HG02678 (cell line): ENCODE measurements around the gene ST7L.
"Not testable (repeated sequence)": the region's sequence is repeated elsewhere in the genome, so short reads cannot be mapped to it uniquely, and the experiment has no call there.

Experiments
- ATAC-seq: cut with Tn5 transposase; IDR thresholded peaks from one replicate; pipeline ENCODE4 v1.9.1; 2021; ENCODE audit warnings: mild to moderate bottlenecking, moderate library complexity; ENCODE audit not compliant: unreplicated experiment

Gene ST7L, protein sequence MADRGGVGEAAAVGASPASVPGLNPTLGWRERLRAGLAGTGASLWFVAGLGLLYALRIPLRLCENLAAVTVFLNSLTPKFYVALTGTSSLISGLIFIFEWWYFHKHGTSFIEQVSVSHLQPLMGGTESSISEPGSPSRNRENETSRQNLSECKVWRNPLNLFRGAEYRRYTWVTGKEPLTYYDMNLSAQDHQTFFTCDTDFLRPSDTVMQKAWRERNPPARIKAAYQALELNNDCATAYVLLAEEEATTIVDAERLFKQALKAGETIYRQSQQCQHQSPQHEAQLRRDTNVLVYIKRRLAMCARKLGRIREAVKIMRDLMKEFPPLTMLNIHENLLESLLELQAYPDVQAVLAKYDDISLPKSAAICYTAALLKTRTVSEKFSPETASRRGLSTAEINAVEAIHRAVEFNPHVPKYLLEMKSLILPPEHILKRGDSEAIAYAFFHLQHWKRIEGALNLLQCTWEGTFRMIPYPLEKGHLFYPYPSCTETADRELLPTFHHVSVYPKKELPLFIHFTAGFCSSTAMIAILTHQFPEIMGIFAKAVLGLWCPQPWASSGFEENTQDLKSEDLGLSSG

DNA sequence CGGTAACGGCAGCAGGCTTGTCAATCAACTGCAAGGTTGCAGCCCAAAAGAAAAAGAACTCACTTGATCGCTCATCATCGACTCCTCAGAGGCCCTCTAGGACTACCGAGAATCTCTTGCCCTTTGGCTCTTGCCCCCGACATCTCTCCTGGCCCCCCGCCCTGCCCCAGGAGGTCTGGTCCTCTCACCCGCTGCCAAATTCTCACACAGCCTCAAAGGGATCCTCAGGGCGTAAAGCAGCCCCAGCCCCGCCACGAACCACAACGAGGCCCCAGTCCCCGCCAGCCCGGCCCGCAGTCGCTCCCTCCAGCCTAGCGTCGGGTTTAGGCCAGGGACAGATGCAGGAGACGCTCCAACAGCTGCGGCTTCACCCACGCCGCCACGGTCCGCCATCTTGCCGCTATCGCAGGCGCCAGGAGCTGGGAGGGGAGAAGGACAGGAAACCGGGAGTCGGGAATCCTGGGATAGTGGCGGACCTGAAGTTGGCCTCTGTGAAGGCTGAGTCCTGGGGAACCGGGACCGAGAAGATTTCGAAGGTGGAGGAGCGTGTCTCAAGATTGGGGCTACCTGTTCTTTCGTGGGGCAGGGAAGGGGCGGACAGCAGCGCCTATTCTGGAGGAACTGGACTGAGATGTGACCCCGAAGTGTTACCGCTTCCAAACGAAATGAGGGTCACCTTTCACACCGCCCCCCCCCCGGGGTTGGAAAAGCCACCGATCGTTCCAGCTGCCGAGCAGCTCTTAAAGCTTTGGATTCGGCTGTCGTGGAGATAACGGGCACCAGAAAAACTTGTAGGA lies at the start of gene ST7L:
ST7L (minus strand) TSS at position 421 of the 797 bp plus-strand sequence; CDS start at position 393, 28 bp downstream.
- no peak for ATAC-seq

DNA sequence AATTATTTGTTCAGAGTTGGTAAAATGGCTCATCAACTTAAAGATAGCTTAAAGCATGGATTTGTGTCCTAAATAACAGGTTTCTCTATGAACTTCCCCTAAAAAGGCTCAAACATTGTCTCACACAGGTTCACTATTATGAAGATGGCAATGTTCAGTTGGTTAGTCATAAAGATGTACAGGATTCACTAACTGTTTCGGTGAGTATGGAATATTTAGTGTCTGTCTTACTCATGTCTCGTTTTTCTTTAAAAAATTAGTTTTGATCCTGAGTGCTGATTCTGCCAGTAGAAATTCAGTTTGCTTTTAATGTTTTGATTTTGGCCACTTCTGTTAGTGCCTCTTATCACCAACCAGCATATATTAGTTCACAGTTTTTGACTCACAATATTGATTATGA lies 48.0 kb upstream of the ST7L start:
- ATAC-seq: no peak

- no peak for ATAC-seq
These were observed 46.9 kb upstream of the ST7L start for GRCh38 chr1:112665857-112666256.

DNA sequence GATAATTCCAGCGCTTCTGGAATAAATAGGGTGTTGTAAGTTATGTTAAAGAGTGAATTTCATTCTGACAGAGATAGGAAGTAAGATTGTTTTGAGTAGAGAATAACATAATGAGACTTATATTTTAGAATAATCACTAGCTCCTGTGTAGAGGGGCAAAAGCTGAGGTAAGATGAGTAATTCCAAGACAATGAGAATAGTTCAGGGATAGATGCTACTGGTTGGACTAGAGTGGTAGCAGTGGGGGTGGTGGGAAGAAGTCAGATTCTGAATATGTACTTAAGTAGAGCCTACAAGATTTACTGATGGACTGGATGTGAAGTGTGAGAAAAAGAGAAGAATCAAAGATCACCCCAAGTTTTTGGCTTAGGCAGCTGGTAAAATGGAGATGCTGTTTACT lies 32.3 kb upstream of the ST7L start:
- ATAC-seq: no peak

GRCh38 chr1:112646225-112646624 lies 27.3 kb upstream of the ST7L start:
- ATAC-seq: no peak

DNA sequence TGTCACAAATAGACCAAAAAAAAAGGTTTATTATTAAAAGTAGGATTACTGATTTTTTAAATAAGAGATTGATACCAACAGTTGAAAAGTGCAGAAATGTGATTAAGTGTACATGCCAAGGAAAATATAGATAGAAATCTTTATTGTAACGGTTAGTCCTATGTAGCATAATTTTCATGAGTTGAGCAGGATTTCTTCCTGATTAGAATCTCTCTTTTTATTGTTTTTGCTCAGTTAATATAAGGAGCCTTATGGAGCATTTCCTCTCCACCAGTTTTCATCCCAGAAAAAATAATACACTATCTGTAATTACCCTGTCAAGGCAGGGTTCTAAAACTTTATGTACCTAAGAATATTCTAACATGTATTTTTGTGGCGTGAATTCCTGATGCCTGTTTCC lies 24.1 kb upstream of the ST7L start:
- no peak for ATAC-seq

GRCh38 chr1:112640437-112640836 lies 21.5 kb upstream of the ST7L start:
- ATAC-seq: not testable (repeated sequence)

DNA sequence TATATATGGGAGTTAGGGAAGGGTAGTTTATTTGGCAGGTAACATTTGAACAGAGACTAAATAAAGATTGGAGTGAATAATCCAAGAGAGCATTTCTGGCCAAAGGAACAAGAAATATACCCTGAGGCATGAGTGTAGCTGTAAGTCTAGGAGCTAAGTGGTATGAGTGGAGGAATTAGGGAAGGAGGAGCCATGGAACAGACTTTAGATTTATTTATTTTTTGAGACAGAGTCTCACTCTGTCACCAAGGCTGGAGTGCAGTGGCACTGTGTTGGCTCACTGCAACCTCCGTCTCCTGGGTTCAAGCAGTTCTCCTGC lies 19.1 kb upstream of the ST7L start:
- no peak for ATAC-seq

GRCh38 chr1:112637254-112638109 lies 18.5 kb upstream of the ST7L start:
- no peak for ATAC-seq

GRCh38 chr1:112636597-112637253 lies 17.8 kb upstream of the ST7L start:
- ATAC-seq: no peak

DNA sequence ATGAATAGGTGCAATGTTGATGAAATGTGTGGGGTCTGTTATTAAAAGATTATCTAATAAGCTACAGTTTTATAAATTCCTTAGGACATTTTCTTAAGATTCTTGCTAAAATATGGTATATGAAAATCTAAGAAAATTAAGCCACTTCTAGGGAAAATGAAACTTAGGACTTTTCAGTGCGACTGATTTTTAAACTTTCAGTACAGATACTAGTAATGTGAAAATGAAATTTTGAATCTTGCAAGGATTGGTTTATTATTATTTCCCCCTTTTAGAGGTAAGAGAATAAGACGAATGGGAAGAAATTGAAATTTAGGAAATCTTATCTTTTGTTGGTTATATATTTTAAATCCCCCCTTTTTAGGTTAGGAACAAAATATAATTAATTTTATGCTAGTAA lies 17.1 kb upstream of the ST7L start:
- no peak for ATAC-seq

GRCh38 chr1:112634367-112634766 lies 15.4 kb upstream of the ST7L start:
- ATAC-seq: no peak

DNA sequence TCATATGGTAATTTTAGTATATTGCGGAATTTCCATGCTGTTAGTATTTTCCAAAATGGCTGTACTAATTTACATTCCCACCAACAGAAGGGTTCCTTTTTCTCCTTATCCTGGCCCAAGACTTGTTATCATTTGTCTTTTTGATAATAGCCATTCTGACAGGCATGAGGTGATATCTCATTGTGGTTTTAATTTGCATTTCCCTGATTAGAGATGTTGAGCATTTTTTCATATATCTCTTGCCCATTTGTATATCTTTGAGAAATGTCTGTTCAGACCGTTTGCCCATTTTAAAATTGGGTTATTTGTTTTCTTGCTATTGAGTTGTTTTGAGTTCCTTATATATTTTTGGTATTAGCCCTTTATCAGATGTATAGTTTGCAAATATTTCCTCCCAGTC lies 14.7 kb upstream of the ST7L start:
- ATAC-seq: no peak

DNA sequence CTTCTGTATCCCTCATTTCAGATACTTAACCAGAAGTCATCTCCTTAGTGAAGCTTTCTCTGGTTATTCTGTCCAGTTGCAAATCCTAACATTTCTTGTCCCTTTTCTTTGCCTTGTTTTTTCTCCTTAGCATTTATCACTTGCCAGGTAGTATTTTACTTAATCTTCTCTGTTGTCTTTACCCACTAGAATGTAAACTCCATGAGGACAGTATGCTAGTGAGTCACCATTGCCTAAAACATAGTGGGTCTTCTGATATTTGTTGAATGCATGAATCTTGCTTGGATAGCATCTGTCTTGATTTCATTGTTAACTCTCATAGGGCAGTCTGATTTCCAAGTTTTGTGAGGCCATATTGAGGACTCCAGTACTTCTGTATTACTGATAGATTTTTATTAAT lies 10.3 kb upstream of the ST7L start:
- no peak for ATAC-seq

GRCh38 chr1:112628516-112628915 lies 9.6 kb upstream of the ST7L start:
- no peak for ATAC-seq

DNA sequence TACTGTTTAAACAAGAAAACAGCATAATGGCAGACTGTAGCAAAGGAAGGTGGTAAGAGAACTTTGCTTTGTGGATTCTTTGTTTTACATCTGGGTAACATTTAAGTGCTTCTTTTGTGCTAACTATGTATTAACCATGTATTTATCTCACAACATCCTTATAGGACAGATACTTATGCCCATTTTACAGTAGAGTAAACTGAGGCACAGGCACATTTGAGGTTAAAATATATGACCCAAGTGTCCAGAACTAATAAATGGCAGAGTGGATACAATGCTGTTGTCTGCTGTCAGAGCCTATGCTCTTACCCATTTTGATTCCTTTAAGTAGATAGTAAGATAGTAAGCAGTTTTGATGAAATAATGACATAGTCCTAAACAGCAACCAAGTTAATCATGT lies 7.9 kb upstream of the ST7L start:
- ATAC-seq: no peak

DNA sequence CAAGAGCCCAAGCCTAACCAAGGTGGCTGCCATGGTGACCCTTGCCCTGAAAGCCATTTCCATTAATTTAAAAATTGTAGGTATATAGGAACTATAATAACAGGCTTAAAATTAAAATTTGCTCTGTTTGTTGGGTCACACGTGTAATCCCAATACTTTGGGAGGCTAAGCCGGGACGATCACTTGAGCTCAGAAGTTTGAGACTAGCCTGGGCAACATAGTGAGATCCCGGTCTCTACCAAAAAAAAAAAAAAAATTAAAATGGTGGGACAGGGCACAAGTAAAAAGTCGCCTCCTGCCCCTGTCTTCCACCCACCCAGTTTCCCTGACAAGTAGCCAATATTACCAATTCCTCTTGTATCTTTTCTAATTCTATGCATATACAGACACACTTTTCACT lies 7.3 kb upstream of the ST7L start:
- ATAC-seq: no peak

GRCh38 chr1:112625696-112626095 lies 6.8 kb upstream of the ST7L start:
- ATAC-seq: no peak

GRCh38 chr1:112624493-112624892 lies 5.6 kb upstream of the ST7L start:
- ATAC-seq: not testable (repeated sequence)

- ATAC-seq: no peak
These were observed 1.4 kb upstream of the ST7L start for GRCh38 chr1:112620377-112620695.
